NCI-H524 (cell line): ENCODE data around the gene RPS23.
A peak's percentile ranks its signal among the peaks of the same experiment; 100 is the strongest.
"Not testable (repeated sequence)": the region's sequence is repeated elsewhere in the genome, so short reads cannot be mapped to it uniquely, and the experiment has no call there.

Experiments used
- DNase-seq, 2 experiments: peaks; one replicate each; lab custom pipeline; 2025; lab: John Stamatoyannopoulos, UW

Gene RPS23

DNA sequence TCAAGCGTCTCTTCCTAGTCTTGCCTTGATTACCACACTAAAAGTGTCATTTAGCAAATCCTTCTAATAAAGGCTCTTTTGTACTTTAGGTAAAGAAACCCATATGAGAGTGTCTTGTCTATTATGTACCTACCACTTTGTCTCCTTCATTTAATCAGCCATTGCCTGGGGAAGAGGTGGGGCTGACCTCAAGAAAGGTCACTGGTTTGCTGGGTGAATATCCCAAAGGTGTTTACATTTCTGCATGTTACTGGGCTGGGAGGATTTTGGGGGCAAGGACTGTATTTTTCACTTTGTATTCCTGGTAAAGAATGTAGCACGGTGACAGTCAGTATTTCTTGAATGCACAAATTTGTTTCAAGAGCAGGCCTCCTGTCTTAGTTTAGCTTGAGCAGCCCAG lies 11.9 kb upstream of the RPS23 start:
- DNase-seq = no peak

DNA sequence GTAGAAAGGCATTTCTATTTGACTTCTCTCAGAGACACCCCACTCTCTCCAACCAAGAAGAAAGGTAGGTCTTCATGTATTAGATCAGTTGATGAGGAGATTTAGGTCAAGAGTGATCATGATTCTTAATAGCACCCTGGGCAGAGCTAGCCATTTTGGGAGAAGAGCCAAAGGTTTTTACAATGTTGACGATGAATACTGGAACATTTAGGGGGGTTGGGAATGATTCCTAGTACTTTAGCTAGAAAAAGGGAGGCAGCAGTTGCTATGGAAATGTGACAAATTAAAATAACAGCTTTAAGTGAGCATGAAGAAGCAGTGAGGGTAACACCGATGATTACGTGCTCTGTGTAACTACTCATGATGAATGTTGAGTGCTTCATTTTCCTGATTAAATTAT lies 9.5 kb upstream of the RPS23 start:
- no peak for DNase-seq

DNA sequence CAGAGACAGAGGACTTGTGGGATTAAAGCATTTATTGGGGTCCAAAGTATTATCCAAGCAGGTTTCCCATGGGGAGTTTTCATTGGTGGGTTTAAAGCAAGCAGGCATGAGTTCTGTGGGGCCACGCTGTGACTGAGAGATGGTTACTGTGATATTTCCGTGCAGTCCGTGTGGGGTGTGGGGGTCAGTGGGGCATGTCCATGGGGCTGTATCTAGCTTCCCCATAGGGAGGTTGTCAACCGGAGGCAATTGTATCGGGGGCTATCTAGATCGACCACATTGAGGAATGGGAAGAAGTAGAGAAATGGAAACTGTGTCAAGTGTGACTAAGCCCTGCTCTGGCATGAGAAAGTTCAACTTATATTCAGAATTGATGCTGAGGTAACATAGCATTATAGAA lies 7.1 kb upstream of the RPS23 start:
- no peak for DNase-seq

DNA sequence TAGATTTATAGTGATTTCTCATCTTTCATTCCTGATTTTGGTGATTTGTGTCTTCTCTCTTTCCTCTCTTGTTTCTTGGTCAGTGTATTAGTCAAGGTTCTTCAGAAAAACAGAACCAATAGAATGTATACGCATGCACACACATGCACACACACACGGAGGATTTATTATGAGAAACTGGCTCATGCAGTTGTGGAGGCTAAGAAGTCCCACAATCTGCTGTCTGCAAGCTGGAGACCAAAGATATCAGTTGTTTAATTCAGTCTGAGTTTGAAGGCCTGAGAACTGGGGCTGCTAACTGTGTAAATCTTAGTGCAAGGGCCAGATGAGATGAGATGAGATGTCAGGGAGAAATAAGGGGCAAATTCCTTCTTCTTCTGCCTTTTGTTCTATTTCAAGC lies 5.7 kb upstream of the RPS23 start:
- no peak for DNase-seq

- DNase-seq = no peak
Observed at GRCh38 chr5:82278711-82279370, 687 bp upstream of the RPS23 start.

- DNase-seq = no peak
Observed at GRCh38 chr5:82277613-82277986, 554 bp downstream of the RPS23 start.

DNA sequence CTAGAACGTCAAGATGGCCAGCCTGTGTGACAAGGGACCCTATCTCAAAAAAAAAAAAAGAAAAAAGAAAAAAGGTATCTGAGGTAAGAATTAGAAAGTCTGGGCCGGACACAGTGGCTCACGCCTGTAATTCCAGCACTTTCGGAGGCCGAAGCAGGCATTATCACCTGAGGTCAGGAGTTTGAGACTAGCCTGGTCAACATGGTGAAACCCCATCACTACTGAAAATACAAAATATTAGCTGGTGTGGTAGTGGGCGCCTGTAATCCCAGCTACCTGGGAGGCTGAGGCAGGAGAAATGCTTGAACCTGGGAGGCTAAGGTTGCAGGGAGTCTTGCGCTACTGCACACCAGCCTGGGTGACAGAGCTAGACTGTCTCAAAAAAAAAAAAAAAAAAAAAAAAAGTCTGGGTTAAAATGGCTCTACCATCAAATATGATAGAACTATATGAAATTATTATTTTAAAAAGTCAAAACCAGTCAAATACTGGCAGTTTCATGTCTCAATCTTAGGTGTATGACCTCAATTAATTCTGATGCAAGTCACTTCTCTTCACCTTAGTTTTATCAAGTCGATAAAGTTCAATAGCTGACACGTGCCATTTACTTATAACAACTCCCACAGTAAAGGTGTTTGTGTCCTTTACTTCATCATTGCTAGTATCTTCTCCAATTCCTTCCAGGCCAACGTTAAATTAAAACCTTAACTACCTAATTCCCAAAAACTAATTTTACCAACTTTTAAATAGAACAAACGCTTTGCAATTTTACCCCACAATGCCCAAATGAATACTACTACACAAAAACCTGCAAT lies 1.1 kb downstream of the RPS23 start:
- DNase-seq = no peak

DNA sequence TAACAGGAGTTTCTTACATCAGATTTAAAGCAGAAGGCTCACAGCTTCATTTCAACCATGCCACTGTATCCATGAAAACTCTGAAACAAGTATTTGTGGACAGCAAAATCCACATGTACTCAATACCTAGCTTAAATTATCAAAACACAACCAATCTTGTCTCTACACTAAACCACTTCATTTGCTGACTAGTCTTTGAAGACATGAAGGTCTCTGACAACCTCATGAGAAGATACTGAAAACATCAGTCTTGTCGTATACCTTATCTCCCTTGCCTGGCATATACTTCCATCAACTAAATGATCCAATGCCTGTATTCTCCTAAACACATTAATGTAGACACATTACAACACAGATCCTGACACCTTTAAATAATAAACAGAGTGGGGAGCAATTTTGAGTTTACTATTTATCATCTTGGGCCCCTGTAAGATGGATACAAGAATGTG lies 2.9 kb downstream of the RPS23 start:
- DNase-seq = no peak

DNA sequence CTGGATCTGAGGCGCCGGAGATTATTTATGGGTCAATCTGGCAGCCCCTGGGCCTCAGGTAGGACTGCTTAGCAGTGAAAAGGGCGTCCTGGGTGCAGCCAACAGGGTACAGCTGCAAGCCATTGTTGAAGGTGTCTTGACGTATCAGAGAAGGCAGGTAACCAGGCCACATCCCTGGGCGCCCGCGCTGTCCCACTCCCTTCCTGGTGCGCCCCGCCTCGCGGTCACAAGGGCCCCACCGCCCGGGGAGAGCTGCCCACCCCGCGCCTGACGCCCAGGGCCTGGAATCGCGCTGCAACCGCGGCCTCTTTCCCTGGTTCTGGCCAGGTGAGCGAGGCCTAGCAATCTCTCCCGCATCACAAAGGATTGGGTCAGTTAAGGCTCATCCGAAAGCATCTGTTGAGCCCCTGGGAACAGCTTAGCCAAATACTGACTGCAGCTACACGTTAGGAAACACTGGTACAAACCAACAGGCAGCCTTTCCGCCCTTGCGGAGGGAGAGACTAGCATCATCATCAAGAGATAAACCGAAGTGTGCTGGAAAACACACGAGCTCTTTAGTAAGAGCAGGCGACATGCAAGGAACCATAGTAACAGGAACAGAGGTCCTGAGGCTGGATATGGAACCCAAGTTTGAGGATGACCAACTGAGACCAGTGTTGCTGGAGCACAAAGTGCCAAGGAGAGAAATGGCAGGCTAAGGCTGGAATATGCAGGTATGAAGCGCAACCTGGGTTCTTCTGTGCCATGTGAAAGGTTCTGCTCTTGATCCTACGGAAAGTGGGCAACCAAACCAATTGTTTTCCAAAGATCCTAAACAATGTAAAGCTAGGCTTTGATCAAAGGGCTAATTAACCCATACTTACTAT lies 3.6 kb downstream of the RPS23 start:
- peak in 1 of 2 experiments; percentile 24 for DNase-seq

GRCh38 chr5:82273426-82273825 lies 4.7 kb downstream of the RPS23 start:
- not testable (repeated sequence) for DNase-seq

- DNase-seq = not testable (repeated sequence)
Observed at GRCh38 chr5:82272571-82273356, 5.4 kb downstream of the RPS23 start.

GRCh38 chr5:82269363-82269762 lies 8.8 kb downstream of the RPS23 start:
- DNase-seq = not testable (repeated sequence)

GRCh38 chr5:82267297-82267933 lies 10.7 kb downstream of the RPS23 start:
- DNase-seq = not testable (repeated sequence)

DNA sequence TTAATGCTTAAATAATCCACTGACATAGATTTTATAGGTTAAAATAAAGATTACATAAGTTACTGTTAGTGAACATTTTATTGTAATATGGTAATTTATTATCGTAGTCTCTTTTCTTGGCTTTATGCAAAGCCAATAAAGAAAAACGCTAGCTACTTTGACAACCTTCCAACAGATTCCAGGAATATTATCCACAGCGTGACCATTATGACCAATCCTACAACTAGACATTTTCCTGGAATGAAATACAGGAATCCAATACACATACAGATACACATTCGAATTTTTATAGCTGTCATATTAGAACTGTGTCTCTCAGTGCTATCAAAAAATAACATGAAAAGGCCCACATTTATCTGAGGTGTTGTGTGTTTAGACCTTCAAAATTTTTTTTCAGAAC lies 13.1 kb downstream of the RPS23 start:
- no peak for DNase-seq

DNA sequence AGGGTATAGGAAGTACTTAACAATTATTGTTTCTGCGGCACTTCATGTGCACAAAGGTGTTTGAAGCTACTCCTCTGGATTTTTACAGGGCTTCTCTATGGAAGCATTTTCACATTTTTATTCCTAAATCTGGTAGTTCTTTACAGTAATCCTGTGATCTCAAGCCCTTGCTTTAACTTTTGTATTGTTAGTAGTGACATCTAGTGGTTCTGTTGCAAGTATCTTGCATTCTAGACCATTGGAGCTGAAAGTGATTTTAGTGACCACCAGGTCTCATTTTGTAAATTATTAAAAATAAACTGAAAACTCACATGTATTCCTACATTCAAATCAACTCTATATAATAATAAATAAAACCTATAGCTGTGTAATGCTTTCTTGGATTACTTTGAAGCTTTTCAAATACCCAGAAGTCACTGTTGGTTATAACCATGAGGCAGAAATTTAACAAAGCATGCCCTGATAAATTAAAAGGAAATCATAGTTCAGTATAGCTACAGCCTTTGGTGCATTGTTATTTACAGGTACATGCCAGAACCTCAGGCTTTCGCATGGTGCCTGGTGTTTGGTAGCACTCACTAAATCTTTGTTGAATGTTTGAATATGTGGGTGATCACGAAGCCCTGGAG lies 18.9 kb downstream of the RPS23 start:
- DNase-seq = peak; percentile 10 to 32

DNA sequence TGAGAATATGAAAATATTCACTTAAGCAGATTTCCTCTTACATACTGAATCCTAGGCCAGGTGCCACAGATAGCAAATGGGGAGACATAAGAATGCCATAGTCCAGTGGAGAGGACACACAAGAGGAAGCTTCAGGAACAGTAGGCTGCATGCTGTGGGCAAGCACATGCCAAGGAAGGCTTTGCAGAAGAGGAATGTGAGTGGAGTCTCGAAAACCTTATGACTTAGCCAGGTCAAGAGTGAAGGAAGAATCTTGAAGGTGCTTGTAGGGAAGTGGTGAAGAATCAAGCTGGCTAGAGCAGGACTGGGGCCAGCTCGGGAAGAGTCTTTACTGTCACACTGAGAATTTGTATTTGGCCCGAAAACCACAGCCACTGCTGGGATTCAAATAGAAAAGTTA lies 20.4 kb downstream of the RPS23 start:
- no peak for DNase-seq

DNA sequence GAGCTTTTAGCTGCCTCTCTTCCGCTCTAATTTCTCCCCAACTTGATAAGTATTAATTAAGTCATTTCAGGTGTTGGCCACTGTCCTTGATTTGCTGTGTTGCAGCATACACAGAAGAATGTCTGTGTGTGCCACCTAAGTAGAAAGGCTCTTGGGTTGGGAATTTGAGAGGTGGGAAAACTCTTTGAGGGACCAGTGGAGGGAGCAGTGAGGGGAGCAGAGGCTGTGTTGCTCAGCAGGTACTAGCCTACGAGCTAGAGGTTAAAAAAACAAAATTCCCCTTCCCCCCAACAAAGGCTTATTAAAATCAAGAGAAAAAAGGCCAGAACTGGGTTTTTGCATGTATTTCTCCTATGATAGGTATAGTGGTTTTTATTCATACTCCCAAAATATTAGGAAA lies 20.9 kb downstream of the RPS23 start:
- no peak for DNase-seq

GRCh38 chr5:82255844-82256243 lies 22.3 kb downstream of the RPS23 start:
- no peak for DNase-seq

DNA sequence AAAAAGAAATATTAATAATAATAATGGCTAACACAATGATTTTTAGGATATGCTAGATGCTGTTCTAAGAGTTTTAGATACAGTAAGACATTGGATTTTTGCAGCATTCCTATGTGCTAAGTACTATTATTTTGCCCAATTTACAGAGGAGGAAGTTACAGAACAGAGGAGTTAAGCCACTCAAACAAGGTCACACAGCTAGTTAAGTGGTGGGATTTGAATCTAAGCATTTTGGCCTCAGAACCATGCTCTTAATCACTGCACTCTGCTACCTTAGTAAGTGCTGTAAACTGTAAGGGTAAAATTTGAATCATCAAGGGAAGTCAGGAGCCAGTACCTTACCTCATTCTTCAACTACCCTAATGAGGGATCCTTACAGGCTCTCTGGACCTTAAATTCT lies 25.4 kb downstream of the RPS23 start:
- DNase-seq = no peak

GRCh38 chr5:82246960-82247574 lies 31.1 kb downstream of the RPS23 start:
- no peak for DNase-seq
